K562 (cell line): ENCODE data around the gene NLGN3. TPM values are rescaled to one million over a fixed set of nuclear protein-coding genes. Genes with fewer than 3 reads are reported as not detected.

Experiments used
- ATAC-seq: fragments of 200-7000 bp; cut with Tn5 transposase; 3 replicates; pipeline ENCODE4 v1.9.1; 2020; ENCODE audit warnings: moderate library complexity
- BruUV-seq: library from RNA; stranded (reverse); fragments of 400-500 nt; replicated peaks from 2 replicates; lab custom pipeline; 2021; lab: Mats Ljungman, UMichigan
- CTCF ChIA-PET: fragments of 300-600 bp; formaldehyde crosslinking; extraction: SDS; loops from one replicate; lab custom pipeline; 2021; ENCODE audit warnings: low intra/inter-chr PET ratio; lab: Yijun Ruan, JAX
- POLR2A ChIA-PET: fragments of 300-600, 350-650 bp; sonication (Branson Sonifier 250); formaldehyde crosslinking; extraction: SDS; loops from one replicate; lab custom pipeline; 2021; ENCODE audit warnings: antibody characterized with exemption, inconsistent platforms; lab: Yijun Ruan, JAX
- DNase-seq, 4 experiments: peaks; one replicate each; pipeline versions ENCODE4 v3.0.0 to v3.0.0-alpha.2; 2011 to 2018; ENCODE audit warnings: low spot score in 3 of 4, mixed read lengths in 3 of 4; ENCODE audit errors: extremely low read depth in 1 of 4
- FAIRE-seq: peaks from 2 replicates; lab custom pipeline; 2011; peaks lifted over from hg19 to GRCh38; lab: Jason Lieb, UNC
- H2AFZ ChIP-seq: 2 replicates; pipeline ENCODE4 v1.6.0; 2011; ENCODE audit warnings: low read depth, low read length, control low read depth, inconsistent platforms
- H3K27ac ChIP-seq: fragments of 200-600 bp; 3 replicates; pipeline ENCODE4 v1.8.0; 2011; ENCODE audit warnings: low read depth, mild to moderate bottlenecking, control low read depth, inconsistent platforms, low read length, moderate library complexity, mixed read lengths; ENCODE audit errors: extremely low read depth
- H3K27me3 ChIP-seq, 2 experiments: fragments of 300-600 bp in 1 of 2; 2 replicates in 1 of 2; 3 replicates in 1 of 2; pipeline versions ENCODE4 v1.6.0 to v1.8.0; 2011; ENCODE audit warnings: inconsistent platforms in 2 of 2, low read length in 2 of 2, mild to moderate bottlenecking in 1 of 2, mixed read lengths in 1 of 2, moderate library complexity in 1 of 2; ENCODE audit not compliant: control insufficient read depth in 2 of 2, insufficient read depth in 2 of 2
- H3K36me3 ChIP-seq: fragments of 300-600 bp; 3 replicates; pipeline ENCODE4 v1.8.0; 2011; ENCODE audit warnings: mild to moderate bottlenecking, low read length, inconsistent platforms; ENCODE audit not compliant: control insufficient read depth, insufficient read depth
- H3K4me1 ChIP-seq, 2 experiments: fragments of 200-600 bp in 1 of 2; replicated peaks in 1 of 2; 2 replicates in 1 of 2; 3 replicates in 1 of 2; pipeline versions ENCODE4 v1.5.1 to v1.8.0; 2011; ENCODE audit warnings: inconsistent platforms in 2 of 2, low read length in 2 of 2, mild to moderate bottlenecking in 1 of 2, mixed read lengths in 1 of 2, moderate library complexity in 1 of 2; ENCODE audit not compliant: control insufficient read depth in 2 of 2, insufficient read depth in 2 of 2
- H3K4me2 ChIP-seq: 2 replicates; pipeline ENCODE4 v1.6.1; 2011; ENCODE audit warnings: low read length, control low read depth, inconsistent platforms, mixed read lengths; ENCODE audit not compliant: insufficient read depth
- H3K4me3 ChIP-seq: fragments of 200-600 bp; sonication (generic), shearing (Covaris generic); 2 replicates; pipeline ENCODE4 v1.5.1; 2016; ENCODE audit warnings: control low read depth, inconsistent platforms
- H3K79me2 ChIP-seq: fragments of 200-600 bp; 3 replicates; pipeline ENCODE4 v1.8.0; 2011; ENCODE audit warnings: low read length, inconsistent platforms; ENCODE audit not compliant: control insufficient read depth, insufficient read depth
- H3K9ac ChIP-seq, 2 experiments: 2 replicates each; pipeline versions ENCODE4 v1.6.0 to v1.6.1; 2011; ENCODE audit warnings: low read depth in 2 of 2, low read length in 2 of 2, control low read depth in 1 of 2, inconsistent platforms in 1 of 2, mild to moderate bottlenecking in 1 of 2, mixed read lengths in 1 of 2; ENCODE audit not compliant: insufficient read depth in 1 of 2
- H3K9me1 ChIP-seq: one replicate; pipeline ENCODE4 v1.6.0; 2011; ENCODE audit warnings: inconsistent platforms, mild to moderate bottlenecking, low read length, moderate library complexity; ENCODE audit not compliant: control insufficient read depth, insufficient read depth
- H3K9me3 ChIP-seq: replicated peaks from 2 replicates; pipeline ENCODE4 v1.5.1; 2011; ENCODE audit warnings: low read depth, low read length, inconsistent platforms; ENCODE audit not compliant: control insufficient read depth, insufficient read depth
- H4K20me1 ChIP-seq: replicated peaks from 2 replicates; pipeline ENCODE4 v1.6.1; 2011; ENCODE audit warnings: low read length, inconsistent platforms, mixed read lengths; ENCODE audit not compliant: control insufficient read depth, insufficient read depth
- DDX20 ChIP-seq: fragments of 450-650 bp; IDR thresholded peaks from 2 replicates; pipeline ENCODE4 v1.6.1; 2016; ENCODE audit warnings: missing genetic modification characterization, low read depth, mild to moderate bottlenecking, missing compliant biosample characterization, moderate library complexity
- ESRRA ChIP-seq: fragments of 450-650 bp; IDR thresholded peaks from 2 replicates; pipeline ENCODE4 v1.6.1; 2014; ENCODE audit warnings: low read depth, mild to moderate bottlenecking, moderate library complexity, borderline replicate concordance
- FIP1L1 ChIP-seq: fragments of 200-400 bp; formaldehyde crosslinking; IDR thresholded peaks from 2 replicates; pipeline ENCODE4 v1.6.1; 2018; ENCODE audit warnings: mild to moderate bottlenecking, low read depth, low read length; ENCODE audit not compliant: poor library complexity, severe bottlenecking
- NR2F6 ChIP-seq: fragments of 450-650 bp; formaldehyde crosslinking; IDR thresholded peaks from 2 replicates; pipeline ENCODE4 v1.4.0; 2020; ENCODE audit warnings: mild to moderate bottlenecking
- PHF20 ChIP-seq: fragments of 450-650 bp; IDR thresholded peaks from 2 replicates; pipeline ENCODE4 v1.6.1; 2018; ENCODE audit not compliant: partially characterized antibody
- PHF21A ChIP-seq: fragments of 450-650 bp; IDR thresholded peaks from 2 replicates; pipeline ENCODE4 v1.6.1; 2017; ENCODE audit warnings: low read depth, borderline replicate concordance
- WGBS: fragments of 100-300 bp; shearing (Covaris generic); methylation state at CpG from one replicate; pipeline ENCODE4 v1.1.6; 2016; ENCODE audit warnings: low coverage, mixed read lengths; ENCODE audit not compliant: insufficient coverage; ENCODE audit errors: missing lambda C conversion rate; 5-methylcytosine and 5-hydroxymethylcytosine counted together
- in situ Hi-C: fragments of 300-500 bp; cut with MboI; formaldehyde crosslinking; loops from 4 replicates; pipeline ENCODE4 v1.15.0; 2018; ENCODE audit warnings: inconsistent platforms, mixed read lengths
- intact Hi-C: fragments of 100-400 bp; cut with micrococcal nuclease; formaldehyde crosslinking; loops from 2 replicates; pipeline ENCODE4 v1.14.2; 2022
- polyA plus RNA-seq, 8 experiments: library from polyadenylated mRNA; depleted of rRNA in 4 of 8; stranded (reverse) in 5 of 8; unstranded in 3 of 8; fragments of >200 nt; fragmentation: Nextera tagmentation in 2 of 8; fragmentation: Illumina TruSeq in 1 of 8; extraction: Ambion mirVana in 2 of 8; extraction: Trizol in 1 of 8; gene quantifications; 2 replicates each; pipeline versions ENCODE4 v1.2.1 to v1.2.3, GENCODE V29; 2011 to 2014; ENCODE audit warnings: inconsistent platforms in 1 of 8, missing spikeins in 1 of 8
- total RNA-seq, 7 experiments: library from RNA; depleted of rRNA in 6 of 7; stranded (reverse); fragments of >200 nt in 6 of 7; fragmentation: Illumina TruSeq in 2 of 7; extraction: Trizol in 2 of 7; gene quantifications; 2 replicates each; pipeline versions ENCODE4 v1.2.1 to v1.2.3, GENCODE V29; 2011 to 2021; ENCODE audit warnings: low replicate concordance in 1 of 7

Gene NLGN3
- total and polyA plus RNA-seq, 9 of the 15 experiments (the other 6 are each of a cell fraction or from before 2014, with no cell fraction given), result 0.03 to 0.86 (median 0.25) TPM

DNA sequence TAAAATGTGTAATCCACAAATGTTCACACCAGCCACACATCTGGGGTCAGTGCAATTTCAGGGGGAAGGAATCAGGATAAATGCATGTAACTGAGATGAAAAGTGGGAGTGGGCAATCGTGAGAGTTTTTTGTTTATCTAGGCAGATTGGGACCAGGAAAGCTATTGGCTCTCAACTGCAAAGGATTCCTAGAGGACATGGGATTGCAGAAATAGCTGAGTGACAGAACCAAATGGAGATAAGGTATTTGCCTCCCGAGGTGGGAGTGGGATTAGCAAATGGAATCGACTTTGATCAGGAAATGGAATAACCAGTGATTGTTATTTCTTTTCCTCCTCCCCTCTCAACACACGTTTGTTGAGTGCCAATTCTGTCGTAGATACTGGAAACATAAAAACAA lies 39.5 kb downstream of the NLGN3 start:
- intact Hi-C loops (loop anchor here (5.0 kb wide), 1 partner anchor 468 kb away; no protein-coding TSS in a partner anchor), in situ Hi-C loops (no loop called here)
- Histone ChIP-seq H3K9me3 (no peaks in the 10 kb centered on the region), H3K4me3 (no peak overlapping the region), H3K36me3 (no peaks in the 10 kb centered on the region), H3K27me3 (no peaks in the 10 kb centered on the region), H3K4me2 (no peak overlapping the region), H3K4me1 (peaks cover 4 to 15% of the 10 kb centered on the region in 2 experiments; a peak in 3 of 5 replicates), H3K27ac (no peak overlapping the region), H3K9me1 (no peaks in the 10 kb centered on the region), H3K9ac (no peak overlapping the region), H3K79me2 (no peaks in the 10 kb centered on the region), H2AFZ (no peak overlapping the region), H4K20me1 (no peaks in the 10 kb centered on the region)
- ChIA-PET CTCF (no interaction called here), POLR2A (no interaction called here)
- WGBS, result 20% methylated on average over 5 of the region's 5 CpGs
- FAIRE-seq, result no peak
- DNase-seq, result no peak
- BruUV-seq, result no TSS peak
- TF ChIP-seq FIP1L1, result no peak
- TF ChIP-seq DDX20 (tag), result no peak
- no peak for ATAC-seq

DNA sequence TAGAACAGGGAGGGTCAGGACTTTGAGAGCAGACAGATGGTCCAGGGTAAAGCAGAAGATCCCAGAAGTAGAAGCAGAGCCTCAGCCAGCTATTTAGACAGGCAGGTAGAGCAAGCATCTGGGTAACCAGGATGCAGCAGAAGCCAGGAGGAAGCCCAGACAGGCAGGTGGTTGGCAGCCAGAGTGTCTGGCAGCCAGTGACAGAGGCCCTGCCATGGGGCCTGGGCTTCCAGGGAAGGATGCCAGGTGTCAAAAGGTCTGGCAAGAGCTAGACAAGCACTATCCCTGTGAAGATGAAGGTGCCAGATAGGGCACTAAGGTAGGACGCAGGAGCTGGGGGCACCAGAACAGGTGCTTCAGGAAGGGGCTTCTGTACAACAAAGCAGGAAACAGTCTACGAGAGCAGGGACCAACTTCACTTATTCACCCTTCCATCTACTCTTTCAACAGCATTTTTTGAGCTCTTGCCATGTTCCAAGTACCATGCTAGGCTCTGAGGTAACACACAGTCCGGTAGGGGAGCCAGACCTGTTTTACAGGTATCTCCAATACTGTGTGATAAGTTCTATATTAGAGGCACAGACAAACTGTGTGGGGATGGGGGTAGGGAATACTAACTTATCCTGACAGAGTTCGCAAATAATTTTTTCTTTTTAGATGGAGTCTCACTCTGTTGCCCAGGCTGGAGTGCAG lies 40.3 kb downstream of the NLGN3 start:
- Histone ChIP-seq H3K27me3 (no peaks in the 10 kb centered on the region), H4K20me1 (no peaks in the 10 kb centered on the region), H3K4me3 (no peak overlapping the region), H3K79me2 (no peaks in the 10 kb centered on the region), H3K9me1 (no peaks in the 10 kb centered on the region), H3K9me3 (no peaks in the 10 kb centered on the region), H3K9ac (no peak overlapping the region), H3K4me2 (no peak overlapping the region), H3K27ac (no peak overlapping the region), H3K36me3 (no peaks in the 10 kb centered on the region), H3K4me1 (peaks cover 4 to 15% of the 10 kb centered on the region in 2 experiments; a peak in 3 of 5 replicates), H2AFZ (no peak overlapping the region)
- no TSS peak for BruUV-seq
- DNase-seq, result no peak
- ChIA-PET CTCF (interaction anchor here (0.6 kb wide), 1 partner anchor 55 kb away, joined by 3 read pairs; no protein-coding TSS in a partner anchor), POLR2A (interaction anchor here (0.6 kb wide), 2 partner anchors 52 to 159 kb away, joined by 3 read pairs; no protein-coding TSS in a partner anchor)
- in situ Hi-C loops, result no loop called here
- ATAC-seq, result no peak
- no peak for FAIRE-seq
- WGBS, result 85% methylated on average over 3 of the region's 4 CpGs
- intact Hi-C loops, result loop anchor here (5.0 kb wide), 1 partner anchor 467 kb away; no protein-coding TSS in a partner anchor
- TF ChIP-seq PHF20 (no peak), NR2F6 (CRISPR knock-in tag) (no peak), PHF21A (no peak), ESRRA (no peak)
